Activated CD8-positive, alpha-beta memory T cell treated with anti-CD3 and anti-CD28 coated beads, Interleukin-2, amount 50 U/mL, for 1 hour (primary cell): ENCODE results near the gene LDB2.
"Not testable (repeated sequence)": the region's sequence is repeated elsewhere in the genome, so short reads cannot be mapped to it uniquely, and the experiment has no call there.

Source experiments
- DNase-seq: peaks from one replicate; pipeline ENCODE4 v3.0.0-alpha.2; 2020; ENCODE audit errors: extremely low read depth

Gene LDB2

DNA sequence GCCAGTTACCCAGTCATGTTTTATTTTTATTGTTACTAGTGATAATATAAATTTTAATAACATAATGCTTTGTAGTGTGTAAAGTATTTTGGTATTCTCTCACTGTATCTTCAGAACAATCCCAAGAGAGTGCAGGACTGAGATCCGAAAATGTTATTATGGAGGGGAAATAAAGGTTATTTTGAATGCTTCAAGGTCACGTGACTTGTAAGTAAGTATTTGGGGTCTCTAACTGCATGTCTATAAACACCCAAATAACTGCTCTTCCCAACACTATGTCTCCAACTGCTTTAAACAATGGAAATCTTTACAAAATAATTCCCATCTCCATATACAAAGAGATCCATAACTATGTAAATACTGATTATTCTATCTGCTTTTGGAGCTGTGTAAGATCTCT lies 302.2 kb downstream of the LDB2 start:
- no peak for DNase-seq

DNA sequence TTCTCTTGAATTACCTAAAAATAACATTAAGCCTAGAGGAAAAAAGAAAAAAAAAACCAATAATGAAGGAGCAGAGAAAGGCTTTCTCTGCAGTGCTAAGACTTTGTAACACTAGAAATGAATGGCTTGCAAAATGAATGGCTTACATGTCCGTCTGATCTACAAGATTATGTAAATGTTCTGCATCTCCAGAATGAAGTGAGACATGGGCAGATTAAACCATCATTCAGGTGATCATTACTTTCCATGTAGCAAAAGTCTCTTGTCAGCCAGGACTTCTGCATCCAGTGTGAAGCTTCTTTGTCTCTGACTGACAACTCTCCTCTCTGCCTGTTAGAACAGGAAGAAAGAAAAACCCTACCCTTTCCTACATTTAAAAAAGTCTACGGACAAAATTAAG lies 304.3 kb downstream of the LDB2 start:
- no peak for DNase-seq

GRCh38 chr4:16593386-16593785 lies 305.1 kb downstream of the LDB2 start:
- no peak for DNase-seq

DNA sequence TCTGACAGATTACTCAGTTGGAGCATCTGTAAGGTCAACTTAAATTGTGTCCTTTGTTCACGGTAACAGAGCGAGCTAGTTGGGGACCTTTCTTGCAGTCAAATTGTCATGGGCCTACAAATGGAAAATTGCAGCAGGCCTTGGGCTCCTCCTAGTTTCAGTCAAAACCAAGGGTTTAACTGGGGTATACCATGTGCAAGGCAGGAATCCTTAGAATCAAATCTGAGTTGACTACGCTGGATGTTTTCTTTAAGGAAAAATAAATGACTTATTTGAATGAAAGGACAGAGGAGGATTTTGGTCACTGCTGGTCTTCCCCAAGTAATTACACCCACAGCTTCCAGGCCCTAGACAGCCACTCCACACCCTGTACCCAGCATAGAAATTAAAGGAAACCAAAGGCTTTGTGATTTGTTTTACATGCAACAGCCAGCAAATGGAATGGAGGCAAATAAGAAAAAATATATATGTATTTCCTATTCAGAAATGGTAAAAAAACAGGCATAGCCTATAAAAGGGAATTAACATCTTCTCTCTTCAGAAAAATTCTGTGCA lies 307.1 kb downstream of the LDB2 start:
- DNase-seq = no peak

- DNase-seq = no peak
Observed at GRCh38 chr4:16590797-16591196, 307.6 kb downstream of the LDB2 start.

- DNase-seq = no peak
Observed at GRCh38 chr4:16588651-16589050, 309.8 kb downstream of the LDB2 start.

- DNase-seq = no peak
Observed at GRCh38 chr4:16588149-16588548, 310.3 kb downstream of the LDB2 start.

GRCh38 chr4:16585053-16585452 lies 313.4 kb downstream of the LDB2 start:
- no peak for DNase-seq

DNA sequence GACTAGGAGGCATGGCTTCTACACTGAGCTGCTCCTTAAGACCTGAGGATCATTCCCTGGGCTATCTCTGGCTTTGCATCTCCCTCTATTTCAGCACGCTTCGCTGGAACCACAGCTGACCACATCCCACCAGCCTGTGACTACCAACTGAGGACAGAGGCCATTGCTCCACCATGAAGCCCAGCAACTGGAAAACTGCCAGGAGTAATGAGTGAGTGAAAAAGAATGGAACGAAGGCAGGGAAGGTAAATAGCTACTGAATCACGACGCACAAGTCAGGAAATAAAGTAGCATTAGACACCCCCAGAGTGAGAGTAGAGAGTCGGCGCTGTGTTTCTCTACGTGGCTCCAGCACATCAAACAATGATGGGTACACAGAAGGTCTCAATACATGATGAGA lies 314.7 kb downstream of the LDB2 start:
- no peak for DNase-seq

DNA sequence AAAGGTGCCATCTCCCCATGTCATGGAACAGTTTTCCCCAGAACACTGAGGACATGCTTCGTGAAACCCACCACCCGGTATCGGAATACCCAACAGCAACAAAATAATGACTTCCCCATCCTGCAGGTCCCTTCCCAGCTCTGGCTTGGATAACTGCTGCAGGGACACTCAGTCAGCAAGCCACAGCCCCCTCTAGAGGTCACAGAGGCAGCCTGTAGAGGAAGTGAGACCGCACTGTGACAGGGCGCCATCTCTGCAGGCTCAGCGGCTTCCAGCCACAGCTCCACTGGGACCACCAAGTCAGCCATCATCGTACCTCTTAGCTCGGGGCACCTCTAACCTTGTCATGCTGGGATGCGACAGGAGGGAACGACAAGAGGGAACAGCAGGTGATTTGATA lies 315.9 kb downstream of the LDB2 start:
- no peak for DNase-seq

DNA sequence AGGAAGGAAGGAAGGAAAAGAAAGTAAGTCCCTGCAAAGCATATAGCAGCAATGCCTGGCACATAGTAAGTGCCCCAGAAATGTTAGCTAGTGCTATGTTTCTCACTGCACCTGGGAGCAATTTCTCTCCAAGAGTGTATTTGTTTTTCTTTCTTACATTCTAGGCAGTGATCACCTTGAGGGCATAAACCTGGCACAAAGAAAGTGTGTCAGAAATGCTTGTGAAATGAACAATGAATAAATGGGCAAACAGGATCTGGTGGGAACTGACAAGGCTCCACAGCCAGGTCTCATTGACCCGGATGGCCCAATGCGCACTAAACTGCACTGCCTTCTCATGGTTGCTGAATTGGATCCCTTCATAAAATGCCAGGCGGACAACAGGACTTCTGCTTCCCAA lies 316.4 kb downstream of the LDB2 start:
- no peak for DNase-seq

DNA sequence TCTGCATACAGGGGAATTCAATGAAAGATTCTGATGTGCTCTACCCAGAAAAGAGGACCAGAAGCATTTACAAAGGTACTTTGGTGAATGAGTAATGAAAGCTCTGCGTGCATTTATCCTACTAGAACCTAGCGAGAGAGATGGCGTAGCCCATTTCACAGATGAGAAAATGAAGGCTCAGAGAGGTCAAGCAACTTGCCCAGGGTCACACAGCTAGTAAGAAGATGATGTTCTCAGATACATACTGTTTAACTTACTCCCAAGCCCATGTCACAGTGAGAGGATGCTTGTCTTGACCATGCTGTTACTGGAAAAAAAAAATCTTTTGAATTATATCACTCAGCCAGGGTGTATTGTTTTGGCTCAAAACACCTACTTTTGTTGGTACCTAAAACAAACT lies 317.3 kb downstream of the LDB2 start:
- DNase-seq = no peak

GRCh38 chr4:16580514-16580913 lies 317.9 kb downstream of the LDB2 start:
- no peak for DNase-seq

DNA sequence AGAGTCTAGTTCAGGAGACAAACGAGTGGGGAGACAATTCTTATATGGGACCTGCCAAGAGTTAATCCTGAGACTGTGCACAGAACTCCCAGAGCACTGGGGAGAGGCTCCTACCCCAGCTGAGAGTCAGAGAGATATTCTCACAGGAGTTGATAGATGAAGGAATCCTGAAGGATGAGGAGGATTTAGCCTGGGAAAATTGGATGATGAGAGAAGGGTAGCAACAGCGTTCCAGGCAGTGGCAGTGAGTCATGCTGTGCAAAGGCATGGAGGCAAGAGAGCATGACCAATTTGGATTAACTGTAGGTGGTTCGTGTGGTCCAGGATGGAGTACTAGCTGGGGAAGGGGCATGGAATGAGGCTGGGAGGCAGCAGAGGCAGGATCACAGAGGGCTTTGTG lies 318.6 kb downstream of the LDB2 start:
- no peak for DNase-seq

- no peak for DNase-seq
Observed at GRCh38 chr4:16577177-16577576, 321.3 kb downstream of the LDB2 start.

GRCh38 chr4:16574981-16575380 lies 323.5 kb downstream of the LDB2 start:
- DNase-seq = no peak

- DNase-seq = no peak
Observed at GRCh38 chr4:16573739-16574138, 324.7 kb downstream of the LDB2 start.

DNA sequence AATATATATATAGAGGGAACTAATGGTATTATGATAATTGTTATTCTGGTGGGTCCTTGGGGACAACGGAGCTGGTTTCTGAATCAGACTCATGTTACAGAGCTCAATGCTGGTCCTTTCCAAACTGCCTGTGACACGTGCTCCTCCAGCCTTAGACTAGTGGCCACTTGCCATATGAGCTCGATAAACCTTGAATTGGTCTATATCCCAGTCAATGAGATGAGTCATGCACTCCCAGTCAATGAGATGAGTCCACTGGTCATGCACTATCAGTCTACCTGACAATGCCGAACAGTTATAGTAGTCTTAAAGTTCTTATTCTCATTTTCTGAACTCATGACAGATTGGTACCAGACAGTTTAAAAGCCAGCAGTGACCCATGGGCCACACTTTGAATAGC lies 325.2 kb downstream of the LDB2 start:
- no peak for DNase-seq

DNA sequence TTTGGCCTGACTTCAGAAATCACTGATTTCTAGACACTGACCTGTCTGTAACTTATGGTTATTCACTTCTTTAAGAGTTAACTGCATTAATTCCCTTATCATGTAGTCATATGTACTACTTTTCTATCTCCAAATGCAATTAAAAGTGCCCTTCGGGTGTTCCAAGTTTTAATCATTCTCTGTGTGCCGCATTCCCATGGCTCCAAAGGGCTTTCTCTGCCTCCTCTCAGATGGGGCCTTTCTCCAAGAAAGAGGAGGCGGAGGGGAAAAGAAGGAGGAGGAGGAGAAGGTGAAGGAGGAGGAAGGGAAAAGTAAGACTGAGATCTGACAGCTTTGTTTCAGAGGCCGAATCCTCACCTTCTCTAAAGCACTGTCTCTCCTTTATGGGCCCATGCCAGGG lies 325.8 kb downstream of the LDB2 start:
- no peak for DNase-seq

DNA sequence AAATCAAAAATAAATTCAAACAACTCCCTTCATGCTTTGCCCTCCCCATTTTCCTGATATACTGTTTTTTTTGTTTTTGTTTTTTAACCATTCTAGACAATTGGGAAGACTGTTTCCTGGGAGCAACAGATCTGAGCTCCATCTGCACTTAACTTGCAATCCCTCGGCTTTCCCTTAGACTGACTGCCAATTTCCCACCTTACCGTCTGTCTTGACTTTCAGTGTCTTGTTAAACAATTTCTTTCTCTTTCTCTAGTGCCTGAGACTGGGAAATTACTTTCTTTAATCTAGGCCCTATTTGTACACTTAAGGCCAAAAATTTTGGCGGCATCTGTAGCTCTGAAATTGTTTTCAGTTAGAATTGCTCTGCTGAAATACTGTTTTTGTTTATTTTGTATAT lies 326.3 kb downstream of the LDB2 start:
- DNase-seq = no peak

GRCh38 chr4:16569790-16570189 lies 328.7 kb downstream of the LDB2 start:
- no peak for DNase-seq

DNA sequence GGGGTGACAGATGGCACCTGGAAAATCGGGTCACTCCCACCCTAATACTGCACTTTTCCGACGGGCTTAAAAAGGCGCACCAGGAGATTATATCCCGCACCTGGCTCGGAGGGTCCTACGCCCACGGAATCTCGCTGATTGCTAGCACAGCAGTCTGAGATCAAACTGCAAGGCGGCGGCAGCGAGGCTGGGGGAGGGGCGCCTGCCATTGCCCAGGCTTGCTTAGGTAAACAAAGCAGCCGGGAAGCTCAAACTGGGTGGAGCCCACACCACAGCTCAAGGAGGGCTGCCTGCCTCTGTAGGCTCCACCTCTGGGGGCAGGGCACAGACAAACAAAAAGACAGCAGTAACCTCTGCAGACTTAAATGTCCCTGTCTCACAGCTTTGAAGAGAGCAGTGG lies 341.1 kb downstream of the LDB2 start:
- not testable (repeated sequence) for DNase-seq

DNA sequence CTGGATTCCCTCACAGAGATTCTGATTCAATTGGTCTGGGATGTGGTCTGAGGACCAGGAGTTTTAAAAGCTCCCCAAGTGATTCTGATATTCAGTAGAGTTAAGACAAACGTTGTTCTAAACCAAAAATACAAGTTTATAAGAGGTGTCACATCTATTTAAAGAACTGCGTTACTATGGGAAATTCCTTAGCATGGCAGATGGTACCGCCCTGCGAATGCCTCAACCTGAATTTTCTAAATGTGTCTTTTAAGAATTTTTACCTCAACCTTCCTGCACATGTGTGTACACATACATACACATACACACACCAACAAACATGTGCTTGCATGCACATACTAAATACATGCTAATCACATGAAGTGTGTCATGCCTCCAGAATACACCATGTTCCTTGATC lies 343.3 kb downstream of the LDB2 start:
- no peak for DNase-seq

DNA sequence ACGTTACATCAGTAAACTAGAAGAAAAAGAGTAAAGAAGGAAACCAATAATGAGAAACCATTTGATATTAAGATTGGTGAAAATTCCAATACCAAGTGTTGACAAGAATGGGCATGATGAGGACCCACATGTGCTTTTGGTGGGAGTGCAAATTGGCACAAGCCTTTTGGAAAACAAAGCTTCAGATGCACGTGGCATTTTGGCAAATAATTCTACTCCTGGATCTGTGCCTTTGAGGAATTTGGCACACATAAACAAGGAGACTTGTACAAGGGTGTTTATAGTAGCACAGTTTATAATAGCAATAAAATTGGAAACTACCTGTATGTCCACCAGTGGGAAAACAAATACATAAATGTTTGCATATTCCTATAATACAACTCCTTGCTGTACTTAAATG lies 347.9 kb downstream of the LDB2 start:
- DNase-seq = no peak

DNA sequence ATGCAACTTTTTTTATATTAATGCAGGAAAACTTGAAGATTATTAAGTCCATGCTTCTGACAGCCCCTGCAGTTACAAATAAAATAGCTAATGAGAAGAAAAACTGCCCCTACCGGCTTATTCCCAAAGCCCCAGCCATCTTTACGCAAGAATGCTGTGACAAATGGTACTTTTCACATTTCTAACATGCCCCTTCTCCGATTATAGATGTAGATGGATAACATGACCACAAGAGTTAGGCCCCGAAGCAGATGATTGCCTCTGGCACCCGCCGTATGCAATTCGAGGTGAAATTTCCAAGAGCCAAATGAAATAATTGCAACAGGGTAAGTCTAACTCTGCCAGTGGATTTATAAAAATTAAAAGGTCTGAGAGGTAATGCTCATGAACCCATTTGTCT lies 352.8 kb downstream of the LDB2 start:
- no peak for DNase-seq
